Adrenal gland (tissue), 12 donors: Measurements from ENCODE around the gene ZCCHC14. TPM values are rescaled to one million over a fixed set of nuclear protein-coding genes. Genes with fewer than 3 reads are reported as not detected.

ENCODE experiments used
- DNase-seq, 7 donors: peaks; one replicate each; pipeline ENCODE4 v3.0.0-alpha.2; 2019 to 2020
- H3K27ac ChIP-seq, 5 donors: fragments of 200-600 bp; sonication (generic) in 4 of 5; 1 replicate in 3 of 5; 2 replicates in 2 of 5; pipeline versions ENCODE4 v1.5.1 to v1.8.0; 2016 to 2020; ENCODE audit warnings: mild to moderate bottlenecking in 1 of 5
- H3K27me3 ChIP-seq: fragments of 200-600 bp; 2 replicates; pipeline ENCODE4 v1.8.0; 2021
- H3K36me3 ChIP-seq, 2 donors: fragments of 200-600 bp; replicated peaks in 1 of 2; 1 replicate in 1 of 2; 2 replicates in 1 of 2; pipeline versions ENCODE4 v1.5.1 to v1.8.0; 2018 to 2022
- H3K4me1 ChIP-seq, 2 donors: fragments of 200-600 bp; replicated peaks in 1 of 2; 1 replicate in 1 of 2; 2 replicates in 1 of 2; pipeline versions ENCODE4 v1.5.1 to v1.8.0; 2018 to 2021
- H3K4me3 ChIP-seq, 4 donors: fragments of 200-600 bp; sonication (generic) in 3 of 4; one replicate each; pipeline ENCODE4 v1.5.1; 2016 to 2018
- H3K9me3 ChIP-seq, 3 donors: fragments of 200-600 bp; sonication (generic) in 1 of 3; replicated peaks in 1 of 3; 1 replicate in 2 of 3; 2 replicates in 1 of 3; pipeline versions ENCODE4 v1.5.1 to v1.8.0; 2016 to 2021
- POLR2A ChIP-seq, 2 donors: fragments of 450-650 bp; IDR thresholded peaks; one replicate each; pipeline ENCODE4 v1.6.1; 2017; ENCODE audit warnings: antibody characterized with exemption in 2 of 2, mild to moderate bottlenecking in 2 of 2, moderate library complexity in 1 of 2
- WGBS, 4 donors: extraction: QIAGEN DNeasy Blood & Tissue Kit in 2 of 4; methylation state at CpG; one replicate each; pipeline versions ENCODE4 v1.1.5 to v1.1.7; 2013 to 2017; 5-methylcytosine and 5-hydroxymethylcytosine counted together
- intact Hi-C, 2 donors: fragments of 100-400 bp; cut with DNase I; formaldehyde crosslinking; loops; one replicate each; pipeline versions ENCODE4 v1.14.1 to v1.15.0; 2022 to 2023
- polyA plus RNA-seq, 3 donors: library from polyadenylated mRNA; stranded (reverse); fragments of 200-250 nt in 2 of 3; fragments of 350-450 nt in 1 of 3; fragmentation: Illumina TruSeq in 1 of 3; extraction: RNeasy Lipid Tissue Mini Kit (QIAGEN cat#74804) in 1 of 3; gene quantifications; one replicate each; pipeline ENCODE4 v1.2.3, GENCODE V29; 2013 to 2014
- total RNA-seq, 9 donors: library from RNA; depleted of rRNA in 4 of 9; stranded (reverse); fragments of >200 nt in 4 of 9; fragments of 120-200 nt in 1 of 9; fragmentation: NEBNext Ultra II Directional in 1 of 9; extraction: Animal tissue kit (Norgen Biotek cat#: 25700) in 1 of 9; gene quantifications; one replicate each; pipeline versions ENCODE4 v1.1.0 to v1.2.4, GENCODE V29; 2013 to 2023
- TF ChIP-seq, protein P1 (sequence below), 6 experiments: fragments of 450-650 bp in 4 of 6; fragments of 200-600 bp in 2 of 6; sonication (generic) in 1 of 6; IDR thresholded peaks; 1 replicate in 5 of 6; 2 replicates in 1 of 6; pipeline versions ENCODE4 v1.5.1 to v1.8.0; 2016 to 2021; ENCODE audit warnings: antibody characterized with exemption in 6 of 6, mild to moderate bottlenecking in 2 of 6, moderate library complexity in 1 of 6
- donor health status: healthy with polysubstance abuse.
- donor health status: Bipolar disorder and iron deficiency.
- donor health status: DM: yes; HTN: yes; CAD: no.
- donor health status: DM: no; HTN: no; CAD: no.
- donor health status: DM: no; HTN: no; CAD: no.
- donor health status: DM: yes; HTN: yes; CAD: no.

The ZCCHC14 gene
- total and polyA plus RNA-seq, 12 donors = 10.6 to 49.8 (median 28.7) TPM

GRCh38 chr16:87466975-87467501, 25.8 kb downstream of the ZCCHC14 start:
- Histone ChIP-seq H3K27ac (peak overlapping the region in 3 of 5 donors; percentile 96 to 100 (median 99)), H3K9me3 (no peaks in the 10 kb centered on the region), H3K4me3 (no peak overlapping the region), H3K36me3 (no peaks in the 10 kb centered on the region), H3K27me3 (no peaks in the 10 kb centered on the region), H3K4me1 (peaks cover 63 to 82% of the 10 kb centered on the region in 2 donors)
- TF ChIP-seq POLR2A (IDR thresholded peaks at IDR 0.05) = no peak
- TF ChIP-seq, protein P1, sequence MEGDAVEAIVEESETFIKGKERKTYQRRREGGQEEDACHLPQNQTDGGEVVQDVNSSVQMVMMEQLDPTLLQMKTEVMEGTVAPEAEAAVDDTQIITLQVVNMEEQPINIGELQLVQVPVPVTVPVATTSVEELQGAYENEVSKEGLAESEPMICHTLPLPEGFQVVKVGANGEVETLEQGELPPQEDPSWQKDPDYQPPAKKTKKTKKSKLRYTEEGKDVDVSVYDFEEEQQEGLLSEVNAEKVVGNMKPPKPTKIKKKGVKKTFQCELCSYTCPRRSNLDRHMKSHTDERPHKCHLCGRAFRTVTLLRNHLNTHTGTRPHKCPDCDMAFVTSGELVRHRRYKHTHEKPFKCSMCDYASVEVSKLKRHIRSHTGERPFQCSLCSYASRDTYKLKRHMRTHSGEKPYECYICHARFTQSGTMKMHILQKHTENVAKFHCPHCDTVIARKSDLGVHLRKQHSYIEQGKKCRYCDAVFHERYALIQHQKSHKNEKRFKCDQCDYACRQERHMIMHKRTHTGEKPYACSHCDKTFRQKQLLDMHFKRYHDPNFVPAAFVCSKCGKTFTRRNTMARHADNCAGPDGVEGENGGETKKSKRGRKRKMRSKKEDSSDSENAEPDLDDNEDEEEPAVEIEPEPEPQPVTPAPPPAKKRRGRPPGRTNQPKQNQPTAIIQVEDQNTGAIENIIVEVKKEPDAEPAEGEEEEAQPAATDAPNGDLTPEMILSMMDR (IDR thresholded peaks at IDR 0.05) = no peak
- intact Hi-C loops = no loop called here
- DNase-seq = no peak
- WGBS, 4 donors = 74 to 86% (median 85%) methylated on average over 8 of the region's 8 CpGs

DNA sequence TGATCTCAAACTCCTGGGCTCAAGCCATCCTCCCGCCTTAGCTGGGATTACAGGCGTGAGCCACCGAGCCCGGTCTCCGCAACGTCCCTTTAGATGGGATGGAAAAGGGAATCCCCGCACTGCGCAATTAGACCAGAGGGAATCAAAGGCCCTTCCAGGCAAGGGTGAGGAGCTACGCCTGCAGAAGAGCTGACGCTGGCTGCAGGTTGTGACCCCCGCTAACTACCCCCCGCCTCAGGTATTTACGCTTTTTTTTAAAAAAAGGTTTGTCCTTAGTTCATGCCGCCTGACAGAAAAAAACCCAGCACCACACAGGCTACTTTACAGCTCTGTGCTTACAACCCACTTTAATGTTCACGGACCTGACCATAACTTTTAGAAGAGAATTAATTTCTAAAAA, 26.9 kb downstream of the ZCCHC14 start:
- no peaks in the 10 kb centered on the region for H3K36me3 ChIP-seq
- no peaks in the 10 kb centered on the region for H3K9me3 ChIP-seq
- DNase-seq = no peak
- WGBS, 4 donors = 82 to 88% (median 87%) methylated on average over 15 of the region's 15 CpGs
- no peaks in the 10 kb centered on the region for H3K27me3 ChIP-seq
- no peak overlapping the region for H3K4me3 ChIP-seq
- peak overlapping the region; percentile 65 to 100 (median 98) for H3K27ac ChIP-seq
- intact Hi-C loops = no loop called here
- no peak for TF ChIP-seq POLR2A (IDR thresholded peaks at IDR 0.05)
- TF ChIP-seq, protein P1 (IDR thresholded peaks at IDR 0.05) = no peak
- H3K4me1 ChIP-seq = peaks cover 56 to 81% of the 10 kb centered on the region in 2 donors

DNA sequence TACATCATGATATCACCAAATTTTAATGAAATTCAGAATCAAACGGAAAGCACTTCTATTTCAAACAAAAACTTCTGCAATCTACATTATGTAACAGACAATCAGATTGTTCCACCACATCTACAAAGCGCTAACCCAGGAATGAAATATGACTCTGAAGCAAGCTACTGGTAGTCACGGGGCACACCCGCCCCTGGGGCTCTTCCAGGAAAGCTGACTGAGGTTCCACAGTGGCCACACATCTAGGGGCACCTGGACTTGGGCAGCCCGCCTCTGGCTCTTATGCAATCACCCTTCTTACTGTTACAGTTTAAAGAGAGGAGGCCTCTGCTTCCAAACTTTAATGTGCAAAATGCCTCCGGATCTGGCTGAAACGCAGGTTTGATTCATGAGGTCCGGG, 27.5 kb downstream of the ZCCHC14 start:
- no peaks in the 10 kb centered on the region for H3K27me3 ChIP-seq
- H3K27ac ChIP-seq = peak overlapping the region; percentile 96 to 100 (median 98)
- no peaks in the 10 kb centered on the region for H3K9me3 ChIP-seq
- TF ChIP-seq, protein P1 (IDR thresholded peaks at IDR 0.05) = no peak
- peak in 1 of 2 donors; percentile 81 for TF ChIP-seq POLR2A (IDR thresholded peaks at IDR 0.05)
- H3K4me1 ChIP-seq = peaks cover 55 to 76% of the 10 kb centered on the region in 2 donors
- peak; percentile 88 to 97 (median 96) for DNase-seq
- WGBS, 4 donors = 6 to 12% (median 9%) methylated on average over 8 of the region's 8 CpGs
- H3K4me3 ChIP-seq = peak overlapping the region in 1 of 4 donors; percentile 20
- H3K36me3 ChIP-seq = no peaks in the 10 kb centered on the region
- intact Hi-C loops = no loop called here

DNA sequence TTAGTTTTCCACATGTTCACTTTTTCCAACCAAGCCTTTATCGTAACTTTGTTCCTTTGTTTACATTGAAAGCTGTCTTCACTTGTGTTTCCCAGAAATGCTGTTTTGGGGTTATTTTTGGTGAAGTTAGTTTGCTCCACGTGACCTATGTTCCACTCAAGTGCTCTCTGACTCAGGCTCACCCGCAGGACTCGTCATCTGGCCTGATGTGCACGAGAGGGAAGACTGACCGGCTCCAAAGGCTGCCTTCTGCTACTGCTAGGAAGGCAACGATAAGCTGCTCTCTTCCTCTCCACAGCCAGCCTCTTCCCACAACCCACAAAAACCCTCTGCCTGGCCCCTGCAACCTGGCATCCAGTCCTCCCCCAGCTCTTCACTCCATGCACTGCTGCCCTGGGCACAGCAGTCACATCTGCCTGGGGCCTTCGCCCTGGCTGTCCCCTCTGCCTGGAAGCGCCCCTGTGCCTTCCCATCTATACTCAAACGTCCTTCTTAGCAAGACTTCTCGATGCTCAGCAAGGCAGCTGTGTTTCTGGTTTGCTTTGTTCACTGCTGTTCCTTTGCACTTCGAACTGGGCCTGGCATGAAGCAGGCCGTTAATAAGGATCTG, 28.0 kb downstream of the ZCCHC14 start:
- Histone ChIP-seq H3K27ac (peak overlapping the region; percentile 96 to 100 (median 98)), H3K27me3 (no peaks in the 10 kb centered on the region), H3K36me3 (peaks cover 0 to 1% of the 10 kb centered on the region in 2 donors), H3K9me3 (no peaks in the 10 kb centered on the region), H3K4me1 (peaks cover 55 to 71% of the 10 kb centered on the region in 2 donors), H3K4me3 (peak overlapping the region in 1 of 4 donors; percentile 20)
- peak; percentile 81 to 95 (median 92) for DNase-seq
- intact Hi-C loops = no loop called here
- WGBS, 4 donors = 5 to 9% (median 7%) methylated on average over 13 of the region's 13 CpGs
- TF ChIP-seq, protein P1 (IDR thresholded peaks at IDR 0.05) = no peak
- peak; percentile 39 to 70 for TF ChIP-seq POLR2A (IDR thresholded peaks at IDR 0.05)
